Spleen (tissue), 11 donors: ENCODE data around the gene PFN1. TPM values are rescaled to one million over a fixed set of nuclear protein-coding genes. Genes with fewer than 3 reads are reported as not detected.

Experiments used
- DNase-seq: peaks from one replicate; pipeline ENCODE4 v3.0.0-alpha.2; 2020
- H3K27ac ChIP-seq, 8 donors: fragments of 200-600 bp; sonication (generic) in 7 of 8; 1 replicate in 4 of 8; 2 replicates in 4 of 8; pipeline versions ENCODE4 v1.5.0 to v1.8.0; 2016 to 2021; ENCODE audit warnings: inconsistent platforms in 4 of 8, mild to moderate bottlenecking in 4 of 8, moderate library complexity in 1 of 8
- H3K27me3 ChIP-seq, 7 donors: fragments of 200-600 bp; sonication (generic) in 6 of 7; replicated peaks in 1 of 7; 1 replicate in 4 of 7; 2 replicates in 3 of 7; pipeline versions ENCODE4 v1.5.0 to v1.8.0; 2016 to 2021; ENCODE audit warnings: inconsistent platforms in 3 of 7, mild to moderate bottlenecking in 1 of 7
- H3K36me3 ChIP-seq, 6 donors: fragments of 200-600 bp; sonication (generic) in 5 of 6; 1 replicate in 4 of 6; 2 replicates in 2 of 6; pipeline versions ENCODE4 v1.5.0 to v1.8.0; 2016 to 2021; ENCODE audit warnings: inconsistent platforms in 2 of 6
- H3K4me1 ChIP-seq, 6 donors: fragments of 200-600 bp; sonication (generic) in 5 of 6; 1 replicate in 3 of 6; 2 replicates in 3 of 6; pipeline versions ENCODE4 v1.5.0 to v1.8.0; 2016 to 2021; ENCODE audit warnings: inconsistent platforms in 3 of 6
- H3K4me3 ChIP-seq, 8 donors: fragments of 200-600 bp; sonication (generic) in 7 of 8; 1 replicate in 4 of 8; 2 replicates in 4 of 8; pipeline versions ENCODE4 v1.5.0 to v1.8.0; 2016 to 2021; ENCODE audit warnings: inconsistent platforms in 4 of 8, mild to moderate bottlenecking in 4 of 8, moderate library complexity in 2 of 8
- H3K9me3 ChIP-seq, 8 donors: fragments of 200-600 bp; sonication (generic) in 7 of 8; 1 replicate in 4 of 8; 2 replicates in 4 of 8; pipeline versions ENCODE4 v1.5.0 to v1.8.0; 2016 to 2021; ENCODE audit warnings: inconsistent platforms in 4 of 8
- CTCF ChIP-seq, 11 experiments: fragments of 200-600 bp in 7 of 11; fragments of 450-650 bp in 4 of 11; sonication (generic) in 4 of 11; IDR thresholded peaks in 8 of 11; conservative IDR thresholded peaks in 3 of 11; 1 replicate in 7 of 11; 2 replicates in 4 of 11; pipeline versions ENCODE4 v1.4.0 to v1.8.0; 2016 to 2021; ENCODE audit warnings: antibody characterized with exemption in 11 of 11, inconsistent platforms in 4 of 11, mild to moderate bottlenecking in 1 of 11
- POLR2A ChIP-seq, 3 donors: fragments of 450-650 bp; IDR thresholded peaks; one replicate each; pipeline ENCODE4 v1.5.1; 2017; ENCODE audit warnings: antibody characterized with exemption in 3 of 3, mild to moderate bottlenecking in 1 of 3
- POLR2AphosphoS5 ChIP-seq, 3 donors: sonication (generic); formaldehyde crosslinking; IDR thresholded peaks; one replicate each; pipeline ENCODE4 v1.5.1; 2017; ENCODE audit warnings: antibody characterized with exemption in 3 of 3
- WGBS, 5 donors: extraction: QIAGEN DNeasy Blood & Tissue Kit in 3 of 5; methylation state at CpG; one replicate each; pipeline versions ENCODE4 v1.1.5 to v1.1.7; 2013 to 2018; 5-methylcytosine and 5-hydroxymethylcytosine counted together
- intact Hi-C: fragments of 100-400 bp; cut with DNase I; formaldehyde crosslinking; loops from one replicate; pipeline ENCODE4 v1.15.0; 2023; ENCODE audit warnings: low total_unique reads
- polyA plus RNA-seq, 3 donors: library from polyadenylated mRNA; stranded (reverse); fragments of 200-250 nt; gene quantifications; one replicate each; pipeline ENCODE4 v1.2.1, GENCODE V29; 2013
- total RNA-seq, 7 donors: library from RNA; depleted of rRNA in 3 of 7; stranded (reverse); fragments of >200 nt in 3 of 7; fragmentation: NEBNext Ultra II Directional in 4 of 7; extraction: Animal tissue kit (Norgen Biotek cat#: 25700) in 4 of 7; gene quantifications; one replicate each; pipeline versions ENCODE4 v1.1.0 to v1.2.1, GENCODE V29; 2016 to 2021
- donor health status: healthy with polysubstance abuse.
- donor health status: DM: no; HTN: no; CAD: no; lungs with moderate emphysema.
- donor health status: DM: no; HTN: no; CAD: no.
- donor health status: Bipolar disorder and iron deficiency.
- donor health status: healthy.
- donor health status: DM: no; HTN: no; CAD: no.
- donor health status: DM: yes; HTN: yes; CAD: no.

PFN1 gene
- total and polyA plus RNA-seq, 10 donors, result 605 to 1,090 (median 843) TPM

- Histone ChIP-seq H3K4me3 (no peak overlapping the region), H3K4me1 (peaks cover 0 to 16% (median 3%) of the 10 kb centered on the region in 6 donors), H3K27ac (no peak overlapping the region), H3K9me3 (no peaks in the 10 kb centered on the region), H3K27me3 (no peaks in the 10 kb centered on the region), H3K36me3 (peaks cover 6 to 69% (median 25%) of the 10 kb centered on the region in 6 donors)
- intact Hi-C loops, result no loop called here
- no peak for DNase-seq
- TF ChIP-seq CTCF (IDR thresholded peaks at IDR 0.05 in 8 of 11, conservative IDR thresholded peaks at IDR 0.05 in 3 of 11), result no peak
- no peak for TF ChIP-seq POLR2A (IDR thresholded peaks at IDR 0.05)
- TF ChIP-seq POLR2AphosphoS5 (IDR thresholded peaks at IDR 0.05), result no peak
- WGBS, 5 donors, result 80 to 88% (median 85%) methylated on average over 9 of the region's 9 CpGs
Observed at GRCh38 chr17:4960279-4960922, 12.1 kb upstream of the PFN1 start.

- Histone ChIP-seq H3K27me3 (no peaks in the 10 kb centered on the region), H3K9me3 (no peaks in the 10 kb centered on the region), H3K4me3 (no peak overlapping the region), H3K4me1 (peaks cover 0 to 6% (median 0%) of the 10 kb centered on the region in 6 donors), H3K27ac (no peak overlapping the region), H3K36me3 (peaks cover 6 to 59% (median 24%) of the 10 kb centered on the region in 6 donors)
- intact Hi-C loops, result no loop called here
- DNase-seq, result no peak
- peak in 1 of 3 donors; percentile 23 for TF ChIP-seq POLR2AphosphoS5 (IDR thresholded peaks at IDR 0.05)
- TF ChIP-seq POLR2A (IDR thresholded peaks at IDR 0.05), result no peak
- WGBS, 5 donors, result 89 to 95% (median 92%) methylated on average over 17 to 18 of the region's 18 CpGs
Observed at GRCh38 chr17:4959261-4959965, 11.1 kb upstream of the PFN1 start.

GRCh38 chr17:4958102-4958501, 9.8 kb upstream of the PFN1 start:
- TF ChIP-seq POLR2AphosphoS5 (IDR thresholded peaks at IDR 0.05) (no peak), POLR2A (IDR thresholded peaks at IDR 0.05) (no peak), CTCF (IDR thresholded peaks at IDR 0.05 in 8 of 11, conservative IDR thresholded peaks at IDR 0.05 in 3 of 11) (no peak)
- Histone ChIP-seq H3K4me3 (no peak overlapping the region), H3K4me1 (peaks cover 0 to 4% (median 0%) of the 10 kb centered on the region in 6 donors), H3K9me3 (no peaks in the 10 kb centered on the region), H3K27ac (no peak overlapping the region), H3K27me3 (no peaks in the 10 kb centered on the region), H3K36me3 (peaks cover 6 to 57% (median 24%) of the 10 kb centered on the region in 6 donors)
- intact Hi-C loops, result no loop called here
- 76 to 90% (median 81%) methylated on average over 3 of the region's 3 CpGs for WGBS, 5 donors
- DNase-seq, result no peak

- intact Hi-C loops, result no loop called here
- Histone ChIP-seq H3K4me1 (peaks cover 0 to 4% (median 1%) of the 10 kb centered on the region in 6 donors), H3K27ac (no peak overlapping the region), H3K9me3 (no peaks in the 10 kb centered on the region), H3K36me3 (peaks cover 6 to 49% (median 24%) of the 10 kb centered on the region in 6 donors), H3K4me3 (no peak overlapping the region), H3K27me3 (no peaks in the 10 kb centered on the region)
- 70 to 89% (median 81%) methylated on average over 10 of the region's 10 CpGs for WGBS, 5 donors
- no peak for TF ChIP-seq POLR2AphosphoS5 (IDR thresholded peaks at IDR 0.05)
- peak in 6 of 11 experiments; percentile 27 to 35 (median 32) for TF ChIP-seq CTCF (IDR thresholded peaks at IDR 0.05 in 8 of 11, conservative IDR thresholded peaks at IDR 0.05 in 3 of 11)
- TF ChIP-seq POLR2A (IDR thresholded peaks at IDR 0.05), result no peak
- no peak for DNase-seq
Observed at GRCh38 chr17:4956493-4957061, 8.2 kb upstream of the PFN1 start.
